Measurements from ENCODE around the gene SKAP1. TPM values are rescaled to one million over a fixed set of nuclear protein-coding genes. Genes with fewer than 3 reads are reported as not detected.

SKAP1 gene
- total and polyA plus RNA-seq, 2 of the 13 experiments (the other 11 are each of a cell fraction or from before 2014, with no cell fraction given), result 0.21 TPM; not detected in 1

GRCh38 chr17:48131216-48131824 is 298.7 kb downstream of the SKAP1 start:
- no peaks in the 10 kb centered on the region for H3K4me1 ChIP-seq (ENCODE audit: insufficient read depth, low read length)
- peaks cover 0 to 6% of the 10 kb centered on the region in 2 experiments; a peak in 1 of 5 replicates for H3K27me3 ChIP-seq (ENCODE audit: control insufficient read depth in 1 of 2, insufficient read depth in 2 of 2, low read length in 2 of 2)
- DNase-seq (ENCODE audit: low spot score) (peak; percentile 74), FAIRE-seq (peak; percentile 85), ATAC-seq (peak; percentile 91)
- no peak overlapping the region for H3K9ac ChIP-seq (ENCODE audit: insufficient read depth, low read depth, low read length)
- no peaks in the 10 kb centered on the region for H3K36me3 ChIP-seq (replicated peaks in 1 of 2; ENCODE audit: control insufficient read depth in 1 of 2, insufficient read depth in 2 of 2, low read length in 2 of 2)
- in situ Hi-C loops (cut with HindIII; ENCODE audit: extremely low pct_ligation_motif_present, low pct_unique_long_range_greater_than_20kb) (loop anchor here (5.0 kb wide), 1 partner anchor 49 kb away; no protein-coding TSS in a partner anchor), intact Hi-C loops (cut with micrococcal nuclease; ENCODE audit: unreplicated experiment) (loop anchor here (1.0 kb wide), 2 partner anchors 51 to 105 kb away; no protein-coding TSS in a partner anchor)
- H3K27ac ChIP-seq (ENCODE audit: extremely low read length, insufficient read depth, low read length), result no peak overlapping the region
- no peaks in the 10 kb centered on the region for H3K79me2 ChIP-seq (ENCODE audit: insufficient read depth, low read length)
- no peak overlapping the region for H3K4me2 ChIP-seq (ENCODE audit: low read depth, low read length)
- H2AFZ ChIP-seq (ENCODE audit: low read length), result no peak overlapping the region
- ChIA-PET POLR2A (interaction anchor here (1.5 kb wide), 1 partner anchor 106 kb away, joined by 4 read pairs; no protein-coding TSS in a partner anchor), CTCF (ENCODE audit: low intra/inter-chr PET ratio, low total read pairs) (interaction anchor here (2.1 to 3.0 kb wide), 2 partner anchors 51 to 106 kb away, joined by 31 to 42 read pairs; no protein-coding TSS in a partner anchor)
- H3K4me3 ChIP-seq (replicated peaks in 1 of 3; ENCODE audit: insufficient read depth in 1 of 3, low read depth in 2 of 3, low read length in 3 of 3), result no peak overlapping the region
- H3K9me3 ChIP-seq (ENCODE audit: low read length), result no peaks in the 10 kb centered on the region
- 39% methylated on average over 4 of the region's 4 CpGs for WGBS (ENCODE audit: low lambda C conversion rate)
- H4K20me1 ChIP-seq (ENCODE audit: insufficient read depth, low read length), result no peaks in the 10 kb centered on the region
- BruUV-seq (replicated peaks), result no TSS peak
- TF ChIP-seq SPEN (CRISPR knock-in tag; IDR thresholded peaks at IDR 0.05; ENCODE audit: low read depth), result no peak
- 0 out of 2 replicates have a peak, but pooled peaks have one; percentile 42 for TF ChIP-seq TOE1 (CRISPR knock-in tag; IDR thresholded peaks at IDR 0.05)
- TF ChIP-seq HMGXB4 (CRISPR knock-in tag; IDR thresholded peaks at IDR 0.05; ENCODE audit: borderline replicate concordance in 1 of 2, low read depth in 1 of 2), result 0 out of 4 replicates have a peak, but pooled peaks of 1 of the 2 experiments have one; percentile 58
- TF ChIP-seq ZMAT5 (CRISPR knock-in tag; IDR thresholded peaks at IDR 0.05; ENCODE audit: borderline replicate concordance, low read depth), result no peak
- no peak for TF ChIP-seq SAFB2 (CRISPR knock-in tag; IDR thresholded peaks at IDR 0.05; ENCODE audit: borderline replicate concordance, low read depth)
- TF ChIP-seq ZSCAN31 (CRISPR knock-in tag; IDR thresholded peaks at IDR 0.05; ENCODE audit: low read depth), result no peak
- TF ChIP-seq TEAD2 (CRISPR knock-in tag; IDR thresholded peaks at IDR 0.05), result no peak
- no peak for TF ChIP-seq ZNF816 (CRISPR knock-in tag; IDR thresholded peaks at IDR 0.05; ENCODE audit: borderline replicate concordance)
- TF ChIP-seq FOXP4 (CRISPR knock-in tag; IDR thresholded peaks at IDR 0.05), result no peak
- TF ChIP-seq TCF7 (IDR thresholded peaks at IDR 0.05; ENCODE audit: low read depth), result no peak
- no peak for TF ChIP-seq ZNF280D (CRISPR knock-in tag; IDR thresholded peaks at IDR 0.05)
- TF ChIP-seq STAG1 (CRISPR knock-in tag; IDR thresholded peaks at IDR 0.05), result peak; percentile 92

All from HepG2 (cell line).